UCSD-AML1 (cell line): ENCODE data around the gene ACCS.

Source experiments
- DNase-seq: peaks from one replicate; lab custom pipeline; 2025; ENCODE audit not compliant: unreplicated experiment; lab: John Stamatoyannopoulos, UW

Gene ACCS

DNA sequence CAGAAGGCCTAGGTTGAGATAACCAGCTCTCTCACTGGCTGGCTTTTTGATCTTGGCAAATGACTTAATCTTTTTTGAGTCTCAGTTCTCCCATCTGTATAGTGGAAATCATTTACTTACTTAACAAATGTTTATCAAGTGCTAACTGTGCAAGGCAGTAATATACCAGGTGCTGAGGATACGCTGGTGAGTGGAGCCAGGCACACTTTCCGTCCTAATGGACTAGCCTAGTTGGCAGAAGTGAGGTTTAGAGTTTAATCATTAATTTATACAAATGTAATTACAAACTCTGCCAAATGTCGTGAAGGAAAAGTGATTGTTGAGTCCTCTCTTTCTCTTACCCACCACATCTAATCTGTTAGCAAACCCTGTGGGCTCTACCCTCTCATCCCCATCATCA lies 62.7 kb downstream of the ACCS start:
- DNase-seq, result no peak

DNA sequence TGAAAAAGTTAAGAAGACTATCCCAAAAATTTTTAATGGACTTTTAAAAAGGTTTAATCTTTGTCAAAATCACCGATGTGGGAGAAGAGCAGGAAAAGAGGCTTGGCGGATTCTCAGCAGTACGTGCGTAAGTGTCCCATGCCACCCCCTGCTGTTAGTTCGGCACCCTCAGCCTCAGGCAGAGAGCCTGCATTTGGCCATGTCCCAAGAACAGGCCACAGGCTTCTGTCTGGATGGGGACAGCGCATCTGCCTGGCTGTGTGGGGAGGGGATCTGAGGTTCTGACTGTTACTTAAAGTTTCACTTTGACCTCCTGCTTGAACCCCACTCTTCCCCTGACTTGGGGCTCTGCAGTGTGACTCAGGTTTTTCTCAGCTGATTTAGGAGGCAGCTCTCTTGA lies 64.7 kb downstream of the ACCS start:
- DNase-seq, result no peak

DNA sequence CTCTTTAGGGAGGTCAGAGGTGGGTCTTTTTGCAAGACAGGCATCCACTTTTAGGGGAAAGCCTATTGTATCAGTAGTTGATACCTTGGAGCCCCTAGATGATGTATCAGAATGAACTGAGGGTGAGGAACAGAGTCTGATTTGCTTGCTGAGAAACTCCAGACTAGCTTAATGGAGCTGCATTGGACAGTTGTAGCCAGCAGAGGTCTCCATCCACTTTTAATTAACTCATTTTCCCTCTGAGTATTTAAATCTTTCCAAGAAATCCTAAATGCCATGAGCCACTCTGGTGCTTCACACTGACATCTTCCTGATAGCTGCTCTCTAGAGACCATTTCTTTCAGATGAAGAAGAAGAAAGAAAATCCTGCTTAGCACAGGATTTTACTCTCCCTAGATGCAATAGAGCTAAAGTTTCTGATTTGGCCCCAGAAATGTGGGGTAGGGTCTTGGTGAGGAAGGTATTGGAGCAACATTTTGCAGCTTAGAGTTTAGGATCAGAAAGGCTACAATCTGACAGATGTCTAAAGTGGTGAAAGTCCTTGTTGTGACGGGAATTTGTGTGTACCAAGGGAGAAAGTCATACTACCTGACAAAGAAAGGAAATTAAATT lies 67.4 kb downstream of the ACCS start:
- DNase-seq, result no peak
